Amygdala (tissue), 56 donors: ENCODE results near the gene TCAP.

ENCODE experiments used
- DNase-seq, 56 donors: peaks; one replicate each; lab custom pipeline; 2025; lab: John Stamatoyannopoulos, UW

TCAP gene

GRCh38 chr17:39664581-39665561 is at the start of gene TCAP:
TCAP (plus strand) TSS chr17:39665349; CDS start chr17:39665360, 11 bp downstream.
- peak in 1 of 56 donors; percentile 28 for DNase-seq

- DNase-seq: no peak
These were observed 49.7 kb upstream of the TCAP start for GRCh38 chr17:39615434-39615833.

DNA sequence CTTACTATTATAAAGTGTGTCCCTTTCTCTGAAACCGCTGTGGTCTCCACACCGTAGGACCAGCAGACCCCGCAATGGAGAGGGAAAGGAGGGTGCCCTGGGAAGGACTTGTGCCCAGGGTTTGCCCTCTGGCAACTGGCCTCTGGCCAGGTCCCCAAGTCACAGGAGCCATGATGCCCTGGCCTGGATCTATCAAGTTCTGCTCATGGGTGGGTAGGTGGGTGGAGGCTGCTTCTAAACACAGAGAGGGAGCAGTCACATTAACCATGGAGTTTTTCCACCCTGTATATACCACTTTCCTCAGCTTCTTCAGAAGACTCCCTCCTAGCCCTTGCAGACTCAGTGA is 48.1 kb upstream of the TCAP start:
- no peak for DNase-seq

DNA sequence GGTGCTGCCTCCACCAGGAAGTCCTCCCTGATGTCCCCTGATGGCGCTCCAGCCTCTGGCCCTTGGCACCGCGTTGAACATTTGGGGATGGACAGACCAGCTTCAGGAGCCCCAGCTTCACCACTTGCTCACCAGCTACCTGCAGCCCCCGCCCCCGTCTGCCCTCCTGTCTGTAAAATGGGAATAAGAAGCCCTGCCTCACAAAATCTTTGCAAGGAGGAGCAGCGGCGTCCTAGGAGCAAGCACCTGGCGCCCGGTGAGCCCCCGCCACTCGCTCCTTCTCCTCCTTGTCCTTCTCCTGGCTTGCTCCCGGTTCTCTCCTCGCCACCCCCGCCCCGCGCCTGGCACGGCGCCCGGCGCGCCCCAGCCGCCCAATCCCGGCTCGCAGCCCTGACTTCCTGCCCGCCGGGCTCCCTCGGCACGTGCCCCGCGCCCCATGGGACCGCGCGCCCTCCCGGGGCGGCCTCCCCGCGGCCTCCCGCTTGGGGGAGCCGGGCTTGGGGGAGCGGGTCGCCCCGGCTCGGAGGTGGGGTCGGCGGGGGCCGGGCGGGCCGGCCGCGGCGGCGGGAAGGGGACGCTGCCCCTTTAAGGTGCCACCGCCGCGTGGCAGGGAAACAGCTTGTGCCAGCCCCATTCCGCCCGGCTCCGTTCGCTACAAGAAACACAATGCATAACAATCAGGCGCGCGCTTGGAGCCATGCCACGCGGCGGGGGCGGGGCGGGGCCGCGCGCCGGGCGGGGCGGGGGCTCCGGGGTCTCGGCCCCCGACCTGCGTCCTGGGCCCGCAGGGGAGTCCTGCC is 47.5 kb upstream of the TCAP start:
- DNase-seq: peak in 40 of 56 donors; percentile 7 to 73 (median 39)

GRCh38 chr17:39618246-39618913 is 46.8 kb upstream of the TCAP start:
- DNase-seq: no peak

DNA sequence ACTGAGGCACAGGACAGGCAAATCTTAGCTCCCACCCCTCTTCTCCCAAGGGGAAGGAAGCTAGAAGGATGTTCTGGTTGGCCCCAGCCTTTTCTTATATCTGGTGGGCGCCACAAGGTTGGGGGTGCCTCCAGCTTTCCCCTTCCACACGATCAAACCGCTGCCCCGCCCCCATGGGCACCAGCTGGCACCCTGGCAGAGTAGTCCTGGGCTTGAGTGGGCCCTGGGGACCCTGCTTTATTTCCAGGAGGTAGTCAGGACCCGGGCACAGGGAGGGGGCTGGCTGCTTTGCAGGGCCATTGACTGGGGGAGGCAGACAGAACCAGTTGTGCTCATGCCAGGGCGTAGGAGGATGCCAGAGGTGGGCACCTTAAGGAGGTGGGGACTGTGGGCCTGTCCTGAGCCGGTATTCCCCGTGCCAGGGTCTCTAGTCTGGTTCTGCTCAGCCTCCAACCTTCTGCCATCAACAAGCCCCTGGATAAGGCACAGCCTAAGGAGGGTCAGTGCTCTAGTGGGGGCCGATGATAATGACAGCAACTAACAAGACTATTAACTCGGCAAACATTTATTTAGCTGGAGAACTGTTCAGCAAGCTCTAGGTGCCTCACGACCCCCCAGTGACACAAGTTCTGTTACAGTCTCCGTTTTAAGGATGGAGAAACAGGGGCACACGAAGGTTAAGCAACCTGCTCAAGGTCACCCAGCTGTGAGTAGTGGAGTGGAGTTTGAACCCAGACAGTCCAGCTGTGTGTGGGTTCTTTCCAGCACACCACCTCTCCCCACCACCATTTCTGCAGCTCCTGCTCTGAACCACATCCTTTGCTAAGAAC is 46.0 kb upstream of the TCAP start:
- DNase-seq: no peak

- DNase-seq: no peak
These were observed 45.4 kb upstream of the TCAP start for GRCh38 chr17:39619786-39620101.

- peak; percentile 33 to 96 (median 78) for DNase-seq
These were observed 43.4 kb upstream of the TCAP start for GRCh38 chr17:39621523-39622379.

DNA sequence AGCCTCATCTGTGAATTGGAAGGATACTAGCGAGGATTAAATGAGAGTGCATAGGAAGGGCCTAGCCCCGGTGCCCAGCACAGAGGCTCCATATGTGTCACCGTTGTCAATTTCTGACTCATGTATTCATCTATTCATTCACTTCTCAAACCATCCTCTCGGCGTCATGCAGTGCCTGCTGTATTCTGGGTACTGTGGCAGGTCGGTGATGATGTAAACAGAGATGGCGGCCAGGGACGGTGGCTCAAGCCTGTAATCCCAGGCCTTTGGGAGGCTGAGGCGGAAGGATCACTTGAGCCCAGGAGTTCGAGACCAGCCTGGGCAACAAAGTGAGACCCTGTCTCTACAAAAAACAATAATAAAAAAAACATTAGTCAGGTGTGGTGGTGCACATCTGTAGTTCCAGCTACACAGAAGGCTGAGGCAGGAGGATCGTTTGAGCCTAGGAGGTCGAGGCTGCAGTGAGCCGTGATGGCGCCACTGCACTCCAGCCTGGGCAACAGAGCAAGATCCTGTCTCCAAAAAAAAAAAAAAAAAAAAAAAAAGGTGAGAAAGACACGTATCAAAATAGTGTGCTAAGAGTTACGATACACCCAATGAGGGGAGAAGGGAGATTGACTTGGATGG is 42.7 kb upstream of the TCAP start:
- DNase-seq: no peak

- DNase-seq: peak in 55 of 56 donors; percentile 22 to 91 (median 70)
These were observed 41.7 kb upstream of the TCAP start for GRCh38 chr17:39623356-39623950.

DNA sequence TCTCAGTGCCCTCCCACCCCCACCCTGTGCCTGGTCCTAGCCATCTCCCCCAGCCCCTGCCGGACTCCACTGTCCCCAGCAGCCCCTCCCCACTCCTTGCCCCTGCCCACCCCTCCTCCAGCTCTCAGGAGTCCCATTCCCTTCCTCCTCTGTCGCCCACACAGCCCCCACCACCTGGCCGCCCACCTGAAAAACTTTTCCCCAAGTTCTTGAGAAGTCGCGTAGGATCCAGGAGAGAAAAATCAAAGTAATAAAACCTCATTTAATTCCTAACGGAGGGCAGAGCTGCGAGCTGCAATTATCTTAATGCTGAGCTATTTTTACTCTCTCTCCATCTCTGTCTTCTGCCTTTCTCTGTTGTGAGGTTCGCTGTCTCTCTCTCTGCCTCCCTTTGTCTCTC is 40.8 kb upstream of the TCAP start:
- DNase-seq: no peak

DNA sequence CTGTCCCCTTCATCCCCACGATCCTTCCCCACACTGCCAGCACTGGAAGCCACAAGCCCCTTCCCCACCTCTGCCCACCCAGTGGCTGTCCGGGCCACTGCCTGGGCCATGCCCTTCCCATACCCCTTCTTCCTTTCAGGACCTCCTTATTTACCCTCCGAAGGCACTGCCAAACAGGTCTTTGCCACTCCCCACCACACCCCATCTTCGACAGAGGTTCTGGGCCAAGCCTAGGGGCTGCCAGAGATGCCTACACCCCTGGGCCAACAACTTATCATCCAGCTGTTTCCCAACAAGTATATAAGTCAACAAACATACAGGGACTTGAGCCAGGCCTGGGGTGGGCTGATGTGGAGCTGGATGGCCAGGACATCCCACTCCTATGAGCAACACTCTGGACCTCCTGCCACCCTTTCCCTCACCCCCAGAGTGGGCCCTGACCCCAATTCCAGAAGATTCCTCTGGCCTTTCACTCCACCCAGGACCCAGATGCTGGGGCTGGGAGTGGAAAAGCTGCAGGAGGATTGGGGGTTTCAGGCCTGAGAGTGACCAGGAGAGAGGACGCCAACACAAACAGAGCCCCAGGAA is 39.9 kb upstream of the TCAP start:
- no peak for DNase-seq

- DNase-seq: peak in 37 of 56 donors; percentile 10 to 64 (median 35)
These were observed 38.7 kb upstream of the TCAP start, which contains the start of gene PPP1R1B for GRCh38 chr17:39626171-39627046. PPP1R1B (plus strand) TSS chr17:39626952; CDS start chr17:39627393, 441 bp downstream.

DNA sequence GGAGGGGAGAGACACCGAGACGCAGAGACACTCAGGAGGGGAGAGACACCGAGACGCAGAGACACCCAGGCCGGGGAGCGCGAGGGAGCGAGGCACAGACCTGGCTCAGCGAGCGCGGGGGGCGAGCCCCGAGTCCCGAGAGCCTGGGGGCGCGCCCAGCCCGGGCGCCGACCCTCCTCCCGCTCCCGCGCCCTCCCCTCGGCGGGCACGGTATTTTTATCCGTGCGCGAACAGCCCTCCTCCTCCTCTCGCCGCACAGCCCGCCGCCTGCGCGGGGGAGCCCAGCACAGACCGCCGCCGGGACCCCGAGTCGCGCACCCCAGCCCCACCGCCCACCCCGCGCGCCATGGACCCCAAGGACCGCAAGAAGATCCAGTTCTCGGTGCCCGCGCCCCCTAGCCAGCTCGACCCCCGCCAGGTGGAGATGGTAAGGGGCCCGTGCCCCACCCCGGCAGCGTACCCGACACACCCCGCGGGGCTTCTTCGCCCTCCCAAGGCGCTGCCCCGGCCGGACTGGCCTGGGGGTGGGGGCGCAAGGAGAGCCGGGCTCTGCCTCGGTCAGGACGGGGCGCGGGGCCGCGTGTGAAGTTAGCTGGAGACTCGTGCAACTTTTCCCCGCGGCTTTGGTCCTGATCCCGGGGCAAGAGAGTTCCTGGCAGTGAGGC is 38.0 kb upstream of the TCAP start:
- no peak for DNase-seq

DNA sequence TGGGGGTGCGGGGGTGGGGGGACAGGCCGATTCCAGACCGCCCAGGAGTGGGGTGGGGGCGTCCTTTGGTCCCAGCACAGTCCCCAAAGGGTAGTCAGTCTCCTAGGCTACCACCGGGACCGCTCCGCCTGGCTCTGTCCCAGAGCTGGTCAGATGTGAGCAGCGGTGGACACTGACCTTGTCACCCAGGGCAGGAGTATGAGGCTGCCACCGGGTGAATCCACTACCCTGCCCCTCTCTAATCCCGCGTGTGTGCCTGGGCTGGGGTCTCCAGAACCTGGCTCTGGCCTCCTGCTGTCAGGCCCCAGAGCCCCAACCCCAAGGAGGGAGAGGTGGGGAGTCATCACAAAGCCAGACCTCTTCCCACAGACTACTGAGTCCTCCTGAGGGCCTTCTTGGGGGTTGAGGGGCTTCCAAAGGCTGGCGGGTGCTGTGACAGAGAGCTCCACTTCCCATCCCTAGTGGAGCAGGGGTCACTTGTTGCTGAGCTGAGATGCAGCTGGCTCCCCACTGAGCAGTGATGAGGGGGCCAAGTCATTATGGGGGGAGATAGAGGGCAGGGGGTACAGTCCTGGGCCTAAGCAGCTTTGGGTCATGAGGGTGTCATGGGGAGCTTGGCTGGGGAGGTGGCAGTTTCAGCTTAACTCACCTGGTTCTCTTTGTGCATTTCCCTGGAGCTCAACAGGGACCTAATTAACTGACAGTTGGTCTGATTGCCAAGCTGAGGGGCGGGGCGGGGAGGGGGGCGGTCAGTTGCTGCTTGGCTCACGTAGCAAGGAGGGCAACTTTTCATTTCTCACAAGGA is 37.2 kb upstream of the TCAP start:
- no peak for DNase-seq
